Inflammatory macrophage treated with lipopolysaccharide for 4 hours (primary cell): ENCODE results near the gene CLPTM1L.

Experiments used
- DNase-seq: peaks from one replicate; pipeline ENCODE4 v3.0.0-alpha.2; 2020

Gene CLPTM1L

DNA sequence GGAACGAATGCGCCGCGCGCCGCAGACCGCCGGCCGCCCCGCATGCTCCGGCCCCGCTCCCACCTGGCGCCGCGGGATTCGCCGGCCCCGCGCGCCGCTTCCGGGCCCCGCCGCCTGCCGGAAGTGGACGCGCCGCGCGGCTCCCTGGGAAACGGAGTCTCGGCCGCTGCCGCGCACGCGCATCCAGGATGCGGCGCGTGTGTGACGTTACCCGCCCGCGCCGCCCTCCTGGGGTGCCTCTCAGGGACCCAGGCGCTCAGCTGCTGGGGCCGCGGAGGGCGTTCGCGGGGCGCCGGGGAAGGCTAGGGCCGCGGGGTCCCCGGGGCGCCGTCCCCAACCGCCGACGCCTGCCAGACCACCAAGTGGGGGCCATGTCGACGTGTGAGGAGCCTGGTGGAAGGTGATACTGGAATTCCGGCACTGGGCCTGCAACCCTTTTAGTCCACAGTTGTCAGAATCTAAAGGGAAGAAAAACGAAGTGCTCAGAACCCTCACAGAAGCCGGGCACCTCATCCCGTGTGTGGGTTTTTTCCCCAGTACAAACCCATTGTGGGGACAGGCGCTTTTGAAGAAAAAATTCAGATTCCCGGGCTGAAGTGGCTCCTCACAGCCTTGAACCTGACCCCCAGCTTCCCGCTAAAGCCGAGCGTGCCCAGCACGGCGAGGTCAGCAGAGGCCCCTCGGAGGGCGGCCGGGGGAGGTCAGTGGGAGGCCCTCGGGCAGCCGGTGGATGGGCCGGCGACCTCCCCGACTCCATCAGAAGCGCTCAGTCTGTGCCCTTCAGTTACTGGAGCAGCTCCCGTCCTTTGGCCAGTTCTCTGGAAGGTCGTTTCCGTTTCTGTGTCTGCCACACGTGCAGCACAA is at the start of gene CLPTM1L:
CLPTM1L (minus strand) TSS at position 125 of the 864 bp plus-strand sequence. CDS start 258 bp downstream, outside the sequence.
- peak; percentile 88 for DNase-seq

- DNase-seq, result no peak
Observed at GRCh38 chr5:1393571-1394501, 48.9 kb upstream of the CLPTM1L start.

GRCh38 chr5:1392801-1393565 is 48.1 kb upstream of the CLPTM1L start:
- no peak for DNase-seq

- DNase-seq, result no peak
Observed at GRCh38 chr5:1392261-1392660, 47.4 kb upstream of the CLPTM1L start.

DNA sequence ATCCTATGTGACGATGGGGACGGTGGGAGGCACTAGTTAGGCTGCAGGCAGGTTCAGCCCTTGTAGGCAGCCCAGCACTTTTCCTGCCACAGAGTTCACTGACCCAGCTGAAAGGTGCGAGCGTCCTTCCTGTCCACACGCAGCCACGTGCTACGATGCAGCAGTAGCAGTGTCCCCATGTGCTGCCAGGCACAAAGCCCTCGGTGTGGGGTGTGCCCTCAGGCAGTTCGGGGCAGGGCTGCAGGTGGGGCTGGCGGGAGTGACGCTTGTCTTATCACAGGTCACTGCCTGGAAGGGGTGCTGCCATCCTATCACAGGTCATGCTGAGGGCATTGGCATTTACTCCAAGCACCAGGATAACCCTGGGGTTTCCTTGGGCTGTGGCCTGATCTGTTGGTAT is 46.8 kb upstream of the CLPTM1L start:
- no peak for DNase-seq

GRCh38 chr5:1390861-1391600 is 46.1 kb upstream of the CLPTM1L start:
- DNase-seq, result no peak

DNA sequence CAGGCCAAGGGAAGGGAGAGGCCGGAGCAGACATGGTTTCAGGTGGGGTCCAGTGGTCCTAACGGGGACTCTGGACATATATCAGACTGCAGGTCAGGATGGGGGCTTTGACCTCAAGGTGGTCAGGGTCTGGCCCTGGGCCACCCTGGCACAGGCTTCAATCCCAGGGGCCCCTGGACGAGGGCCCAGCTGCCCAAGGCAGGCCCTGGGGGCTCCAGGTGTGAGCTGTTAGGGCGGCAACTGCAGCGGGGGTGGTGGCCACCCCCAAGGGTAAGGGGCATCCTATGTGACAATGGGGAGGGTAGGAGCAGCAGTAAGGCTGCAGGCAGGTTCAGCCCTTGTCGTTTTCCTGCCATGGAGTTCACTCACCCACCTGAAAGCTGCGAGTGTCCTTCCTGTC is 45.4 kb upstream of the CLPTM1L start:
- no peak for DNase-seq

DNA sequence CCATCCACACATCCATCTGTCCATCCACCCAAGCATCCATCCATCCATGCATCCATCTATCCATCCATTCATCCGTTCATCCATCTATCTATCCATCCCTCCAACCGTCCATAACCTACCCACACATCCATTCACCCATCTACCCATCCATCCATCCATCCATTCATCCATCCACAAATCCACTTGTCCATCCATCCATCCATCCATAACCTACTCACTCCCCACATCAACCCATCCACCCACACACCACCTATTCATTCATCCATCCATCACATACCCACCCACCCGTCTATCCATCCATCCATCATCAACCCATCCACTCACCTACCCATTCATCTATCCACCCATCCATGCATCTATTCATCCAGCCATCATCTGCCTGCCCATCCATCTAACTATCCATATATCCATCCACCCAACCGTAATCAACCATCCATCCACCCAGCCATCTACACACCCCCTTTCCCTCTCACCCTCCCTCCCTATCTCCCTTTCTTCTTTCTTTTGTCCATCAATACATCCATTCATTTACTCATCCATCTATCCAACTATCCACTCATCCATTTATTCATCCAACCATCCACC is 43.6 kb upstream of the CLPTM1L start:
- no peak for DNase-seq

- no peak for DNase-seq
Observed at GRCh38 chr5:1387876-1388275, 43.0 kb upstream of the CLPTM1L start.

GRCh38 chr5:1387059-1387755 is 42.3 kb upstream of the CLPTM1L start:
- DNase-seq, result no peak

GRCh38 chr5:1386274-1386717 is 41.4 kb upstream of the CLPTM1L start:
- peak; percentile 44 for DNase-seq

DNA sequence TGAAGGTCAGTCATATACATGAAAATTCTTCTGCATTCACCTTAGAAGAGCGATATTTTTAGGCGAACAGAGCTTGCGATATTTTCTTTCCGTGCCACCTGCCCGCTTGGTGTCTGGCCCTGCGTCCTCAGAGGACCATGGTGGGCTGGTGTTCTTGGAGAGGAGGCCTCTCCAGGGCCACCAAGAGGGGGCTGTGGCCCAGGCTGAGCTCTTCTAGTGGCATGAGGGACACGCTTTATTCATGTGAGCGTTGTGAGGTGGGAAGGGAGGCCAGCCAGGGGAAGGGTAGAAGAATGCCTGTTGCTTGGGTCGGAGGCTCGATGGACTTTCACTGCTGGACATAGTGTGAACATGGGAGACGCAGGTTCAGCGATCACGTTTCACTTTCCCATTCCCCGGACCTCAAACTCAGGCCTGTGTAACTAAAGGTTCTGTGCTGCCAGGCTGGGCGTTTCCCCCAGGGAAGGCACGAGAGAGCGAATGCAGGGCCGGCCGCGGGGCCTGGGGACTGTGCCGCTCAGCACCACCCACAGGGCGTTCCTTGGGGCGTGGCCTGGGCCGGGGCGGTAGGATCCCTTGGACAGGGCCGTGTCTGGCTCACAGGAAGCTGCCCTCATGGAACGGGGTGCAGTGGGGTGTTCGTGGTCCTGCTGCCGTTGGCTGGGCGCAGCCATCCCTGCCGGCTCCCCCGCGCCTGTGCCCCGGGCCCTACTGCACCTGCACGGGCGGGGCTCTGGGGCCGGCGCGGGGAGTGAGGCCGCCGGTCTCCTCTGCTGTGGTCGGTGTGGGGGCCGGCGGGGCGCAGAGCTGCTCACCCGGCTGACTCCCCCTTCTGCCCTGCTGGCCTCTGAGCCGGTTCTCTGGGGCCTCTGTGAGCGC is 40.7 kb upstream of the CLPTM1L start:
- peak; percentile 79 for DNase-seq

- DNase-seq, result no peak
Observed at GRCh38 chr5:1384521-1384920, 39.6 kb upstream of the CLPTM1L start.

DNA sequence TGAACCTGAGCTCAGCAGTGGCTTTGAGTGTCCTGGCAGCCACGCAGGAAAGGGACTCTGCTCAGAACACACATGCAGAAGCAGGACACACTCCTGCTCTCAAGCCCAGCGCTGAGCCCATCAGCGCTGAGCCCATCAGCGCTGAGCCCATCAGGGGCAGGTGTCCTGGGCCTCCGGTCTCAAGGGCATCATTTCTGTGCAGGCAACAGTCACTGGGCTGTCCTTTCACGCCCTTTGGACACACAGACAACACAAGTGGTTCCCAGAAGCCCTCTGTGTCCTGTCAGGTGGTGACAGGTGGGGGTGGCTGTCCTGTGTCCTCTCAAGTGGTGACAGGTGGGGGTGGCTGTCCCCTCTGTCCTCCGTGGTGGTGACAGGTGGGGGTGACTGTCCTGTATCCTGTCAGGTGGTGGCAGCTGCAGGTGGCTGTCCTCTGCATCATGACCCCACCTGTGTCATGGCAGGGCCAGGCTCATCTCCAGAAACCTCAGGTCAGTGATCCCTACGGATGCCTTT is 39.0 kb upstream of the CLPTM1L start:
- DNase-seq, result no peak

DNA sequence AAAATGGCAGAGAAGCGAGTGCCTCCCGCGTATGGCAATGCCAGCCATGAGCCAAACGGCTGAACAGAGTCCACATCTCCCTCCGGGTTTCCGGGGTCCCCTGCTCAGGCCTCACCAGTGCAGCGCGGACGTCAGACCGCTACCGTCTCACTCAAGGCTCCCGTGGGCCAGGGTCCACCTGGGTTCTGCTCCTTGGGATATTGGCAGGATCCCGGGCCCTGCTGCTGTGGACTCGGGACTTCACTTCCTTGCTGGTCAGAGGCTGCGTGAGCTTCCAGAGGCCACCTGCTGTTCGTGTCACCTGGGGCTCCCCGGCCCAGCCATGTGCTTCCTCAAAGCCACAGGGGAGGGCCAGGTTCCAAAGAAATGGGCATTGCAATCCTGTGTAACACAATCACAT is 38.4 kb upstream of the CLPTM1L start:
- DNase-seq, result no peak

- DNase-seq, result no peak
Observed at GRCh38 chr5:1382248-1382700, 37.4 kb upstream of the CLPTM1L start.

- DNase-seq, result no peak
Observed at GRCh38 chr5:1381370-1382247, 36.7 kb upstream of the CLPTM1L start.

GRCh38 chr5:1380910-1381309 is 36.0 kb upstream of the CLPTM1L start:
- no peak for DNase-seq
